Kidney epithelial cell (primary cell): ENCODE results near the gene SPATA32. TPM values are rescaled to one million over a fixed set of nuclear protein-coding genes. Genes with fewer than 3 reads are reported as not detected.

Experiments
- DNase-seq: peaks from one replicate; pipeline ENCODE4 v3.0.0-alpha.2; 2010; ENCODE audit warnings: low read depth
- H3K27me3 ChIP-seq: 2 replicates; pipeline ENCODE4 v1.6.0; 2011; ENCODE audit warnings: low read length; ENCODE audit not compliant: control insufficient read depth, insufficient read depth
- H3K36me3 ChIP-seq: 2 replicates; pipeline ENCODE4 v1.5.1; 2011; ENCODE audit warnings: low read length; ENCODE audit not compliant: control insufficient read depth, insufficient read depth
- H3K4me3 ChIP-seq: 2 replicates; pipeline ENCODE4 v1.5.1; 2011; ENCODE audit warnings: low read depth, mild to moderate bottlenecking, control low read depth, low read length
- CTCF ChIP-seq: IDR thresholded peaks from 2 replicates; pipeline ENCODE4 v1.5.1; 2011; ENCODE audit warnings: mild to moderate bottlenecking, moderate library complexity, low read length, control low read depth, inconsistent platforms; ENCODE audit not compliant: insufficient read depth, poor library complexity, severe bottlenecking
- total RNA-seq: library from RNA; depleted of rRNA; stranded (reverse); fragments of >200 nt; gene quantifications from 2 replicates; pipeline ENCODE4 v1.2.3, GENCODE V29; 2015

SPATA32 gene
- total RNA-seq, 1 donor from 2014 or later: not detected

DNA sequence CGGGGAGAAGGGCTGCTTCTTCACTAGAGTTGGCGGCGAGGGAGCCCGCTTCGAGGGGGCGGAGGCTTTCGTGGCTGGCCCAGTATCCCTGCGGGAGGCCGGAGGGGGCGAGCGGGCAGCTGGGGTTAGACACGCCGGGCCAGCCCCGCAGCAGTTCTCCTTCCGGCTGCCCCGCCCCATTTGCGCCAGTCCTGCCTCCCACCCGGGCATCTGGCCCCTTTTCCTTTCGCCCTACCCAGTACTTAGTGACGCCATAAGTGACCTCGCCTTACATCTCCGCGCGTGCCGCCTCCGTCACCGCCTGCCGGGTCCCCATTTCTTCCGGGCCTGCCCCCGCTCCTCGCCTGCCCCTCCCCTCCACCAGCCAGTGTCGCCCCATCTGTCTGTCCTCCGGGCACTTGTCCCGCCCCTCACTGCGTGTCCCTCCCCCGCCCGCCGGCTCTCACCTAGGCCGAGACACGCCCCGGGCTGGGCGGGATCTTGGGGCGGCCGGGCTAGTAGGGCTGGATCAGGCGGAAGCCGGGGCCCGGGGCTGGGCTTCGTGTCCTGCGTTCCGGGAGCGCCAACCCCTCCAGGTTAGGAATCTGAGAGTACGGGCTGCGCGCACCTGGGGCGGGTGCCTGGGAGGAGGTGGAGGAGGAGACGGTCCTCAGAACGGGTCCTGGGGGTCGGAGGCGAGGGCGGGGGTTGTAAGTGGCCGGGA, 14.3 kb downstream of the SPATA32 start:
- no peak for TF ChIP-seq CTCF
- peak; percentile 60 for DNase-seq
- peak overlapping the region; percentile 84 for H3K4me3 ChIP-seq

GRCh38 chr17:45246861-45247428, 14.9 kb downstream of the SPATA32 start:
- Histone ChIP-seq H3K27me3 (no peaks in the 10 kb centered on the region), H3K36me3 (no peaks in the 10 kb centered on the region), H3K4me3 (peak overlapping the region; percentile 84)
- peak; percentile 21 for DNase-seq
- peak; percentile 73 for TF ChIP-seq CTCF

More for the DNA sequence above, 14.3 kb downstream of the SPATA32 start:
- Histone ChIP-seq H3K27me3 (no peaks in the 10 kb centered on the region), H3K36me3 (no peaks in the 10 kb centered on the region)

DNA sequence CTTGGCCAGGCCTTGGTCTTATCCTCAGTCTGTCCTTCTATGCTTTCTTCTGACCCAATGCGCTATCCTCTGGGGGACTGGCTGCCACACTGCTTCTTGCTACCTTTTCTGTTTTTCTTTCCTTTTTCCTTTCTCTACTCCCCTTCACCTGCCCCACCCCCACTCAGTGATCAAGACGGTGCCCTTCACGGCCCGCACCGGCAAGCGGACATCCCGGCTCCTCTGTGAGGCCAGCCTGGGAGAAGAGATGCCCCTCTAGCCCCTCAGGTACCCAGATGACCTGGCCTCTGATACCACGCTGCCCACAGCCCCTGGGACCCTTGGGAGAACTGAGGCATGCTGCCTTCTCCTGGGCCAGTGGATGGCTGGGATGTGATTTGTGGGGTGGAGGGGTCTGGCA, 15.6 kb downstream of the SPATA32 start:
- Histone ChIP-seq H3K36me3 (no peaks in the 10 kb centered on the region), H3K4me3 (no peak overlapping the region), H3K27me3 (no peaks in the 10 kb centered on the region)
- TF ChIP-seq CTCF: no peak
- DNase-seq: no peak

GRCh38 chr17:45244725-45245656, 16.9 kb downstream of the SPATA32 start:
- TF ChIP-seq CTCF: no peak
- DNase-seq: no peak
- Histone ChIP-seq H3K27me3 (peaks cover 2% of the 10 kb centered on the region), H3K4me3 (no peak overlapping the region), H3K36me3 (no peaks in the 10 kb centered on the region)

- Histone ChIP-seq H3K4me3 (no peak overlapping the region), H3K27me3 (peaks cover 2% of the 10 kb centered on the region), H3K36me3 (no peaks in the 10 kb centered on the region)
- no peak for TF ChIP-seq CTCF
- DNase-seq: no peak
Measured at GRCh38 chr17:45243750-45244149, 18.1 kb downstream of the SPATA32 start.
